Colonic mucosa (tissue), 4 donors: ENCODE results near the gene DPP7. TPM values are rescaled to one million over a fixed set of nuclear protein-coding genes. Genes with fewer than 3 reads are reported as not detected.

Experiments used
- DNase-seq: peaks from one replicate; pipeline ENCODE4 v3.0.0-alpha.2; 2020
- H3K27ac ChIP-seq: fragments of 200-600 bp; one replicate; pipeline ENCODE4 v1.8.0; 2021
- H3K27me3 ChIP-seq: fragments of 200-600 bp; one replicate; pipeline ENCODE4 v1.8.0; 2021
- H3K36me3 ChIP-seq: fragments of 200-600 bp; one replicate; pipeline ENCODE4 v1.8.0; 2021
- H3K4me1 ChIP-seq: fragments of 200-600 bp; one replicate; pipeline ENCODE4 v1.8.0; 2021; ENCODE audit warnings: mild to moderate bottlenecking
- H3K4me3 ChIP-seq: fragments of 200-600 bp; one replicate; pipeline ENCODE4 v1.8.0; 2021
- H3K9ac ChIP-seq, 2 donors: one replicate each; pipeline ENCODE4 v1.7.0; 2013; ENCODE audit warnings: control low read depth in 2 of 2, low read depth in 2 of 2, low read length in 2 of 2
- H3K9me3 ChIP-seq: fragments of 200-600 bp; one replicate; pipeline ENCODE4 v1.8.0; 2021
- intact Hi-C: fragments of 100-400 bp; cut with DNase I; formaldehyde crosslinking; loops from one replicate; pipeline ENCODE4 v1.14.1; 2022
- total RNA-seq, 2 donors: library from RNA; stranded (reverse); fragmentation: NEBNext Ultra II Directional in 1 of 2; extraction: Animal tissue kit (Norgen Biotek cat#: 25700) in 1 of 2; gene quantifications; one replicate each; pipeline ENCODE4 v1.2.1, GENCODE V29; 2021
- TF ChIP-seq, protein P1 (sequence below): fragments of 200-600 bp; IDR thresholded peaks from one replicate; pipeline ENCODE4 v1.8.0; 2022; ENCODE audit warnings: antibody characterized with exemption, mild to moderate bottlenecking
- donor health status: healthy.
- donor health status: DM: no; HTN: no; CAD: no.
- donor health status: DM: no; HTN: no; CAD: no.

DPP7 gene
- total RNA-seq, 2 donors from 2014 or later = 46.2 to 52.5 TPM

DNA sequence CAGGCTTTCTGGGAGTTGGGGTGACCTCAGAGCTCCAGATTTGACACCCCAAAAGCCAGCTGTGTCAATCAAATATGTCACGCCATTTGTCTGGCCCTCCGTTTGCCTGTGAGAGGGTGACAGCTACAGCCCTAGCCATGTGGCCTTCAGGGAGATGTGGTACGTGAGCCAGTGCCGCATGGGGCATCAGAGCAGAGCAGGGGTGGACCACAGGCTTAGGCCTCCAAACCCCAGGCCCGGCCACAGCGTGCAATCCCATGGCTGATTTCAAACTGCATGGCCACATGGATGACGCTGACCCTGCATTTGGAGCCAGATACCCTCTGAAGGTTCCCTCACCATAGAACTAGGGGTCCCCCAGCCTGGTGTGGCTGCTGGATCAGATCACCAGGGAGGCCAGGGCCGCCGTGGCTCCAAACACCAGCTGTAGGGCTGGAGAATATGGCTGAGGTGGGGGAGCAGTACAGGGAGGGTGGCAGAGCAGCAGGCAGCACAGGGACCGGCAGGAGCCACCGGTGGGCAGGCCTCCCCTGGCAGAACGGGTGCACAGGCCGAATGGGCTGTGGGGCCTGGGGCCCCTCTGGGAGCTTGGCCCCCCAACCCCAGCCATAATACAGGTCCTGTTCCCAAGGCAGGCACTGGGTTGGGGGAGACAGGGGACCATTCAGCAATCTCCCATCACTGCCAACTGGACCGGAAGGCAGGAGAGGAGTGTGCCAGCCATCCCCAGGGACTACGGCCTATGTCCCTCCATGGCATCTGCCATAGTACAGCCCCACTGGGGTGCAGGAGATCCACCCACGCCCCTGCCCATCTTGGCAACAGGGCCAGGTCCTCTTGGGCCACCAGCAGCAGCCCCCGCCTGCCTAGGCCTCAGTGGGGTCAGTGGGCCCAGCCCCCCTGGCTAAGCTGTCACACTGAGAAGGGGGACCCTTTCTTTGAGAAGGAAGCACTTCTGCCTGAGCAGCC lies 45.7 kb downstream of the DPP7 start:
- Histone ChIP-seq H3K27ac (no peak overlapping the region), H3K4me1 (peaks cover 20% of the 10 kb centered on the region), H3K9ac (peak overlapping the region; percentile 35 to 54), H3K4me3 (peak overlapping the region; percentile 41), H3K27me3 (no peaks in the 10 kb centered on the region), H3K9me3 (no peaks in the 10 kb centered on the region), H3K36me3 (no peaks in the 10 kb centered on the region)
- TF ChIP-seq, protein P1, sequence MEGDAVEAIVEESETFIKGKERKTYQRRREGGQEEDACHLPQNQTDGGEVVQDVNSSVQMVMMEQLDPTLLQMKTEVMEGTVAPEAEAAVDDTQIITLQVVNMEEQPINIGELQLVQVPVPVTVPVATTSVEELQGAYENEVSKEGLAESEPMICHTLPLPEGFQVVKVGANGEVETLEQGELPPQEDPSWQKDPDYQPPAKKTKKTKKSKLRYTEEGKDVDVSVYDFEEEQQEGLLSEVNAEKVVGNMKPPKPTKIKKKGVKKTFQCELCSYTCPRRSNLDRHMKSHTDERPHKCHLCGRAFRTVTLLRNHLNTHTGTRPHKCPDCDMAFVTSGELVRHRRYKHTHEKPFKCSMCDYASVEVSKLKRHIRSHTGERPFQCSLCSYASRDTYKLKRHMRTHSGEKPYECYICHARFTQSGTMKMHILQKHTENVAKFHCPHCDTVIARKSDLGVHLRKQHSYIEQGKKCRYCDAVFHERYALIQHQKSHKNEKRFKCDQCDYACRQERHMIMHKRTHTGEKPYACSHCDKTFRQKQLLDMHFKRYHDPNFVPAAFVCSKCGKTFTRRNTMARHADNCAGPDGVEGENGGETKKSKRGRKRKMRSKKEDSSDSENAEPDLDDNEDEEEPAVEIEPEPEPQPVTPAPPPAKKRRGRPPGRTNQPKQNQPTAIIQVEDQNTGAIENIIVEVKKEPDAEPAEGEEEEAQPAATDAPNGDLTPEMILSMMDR = no peak
- no peak for DNase-seq
- intact Hi-C loops = no loop called here

DNA sequence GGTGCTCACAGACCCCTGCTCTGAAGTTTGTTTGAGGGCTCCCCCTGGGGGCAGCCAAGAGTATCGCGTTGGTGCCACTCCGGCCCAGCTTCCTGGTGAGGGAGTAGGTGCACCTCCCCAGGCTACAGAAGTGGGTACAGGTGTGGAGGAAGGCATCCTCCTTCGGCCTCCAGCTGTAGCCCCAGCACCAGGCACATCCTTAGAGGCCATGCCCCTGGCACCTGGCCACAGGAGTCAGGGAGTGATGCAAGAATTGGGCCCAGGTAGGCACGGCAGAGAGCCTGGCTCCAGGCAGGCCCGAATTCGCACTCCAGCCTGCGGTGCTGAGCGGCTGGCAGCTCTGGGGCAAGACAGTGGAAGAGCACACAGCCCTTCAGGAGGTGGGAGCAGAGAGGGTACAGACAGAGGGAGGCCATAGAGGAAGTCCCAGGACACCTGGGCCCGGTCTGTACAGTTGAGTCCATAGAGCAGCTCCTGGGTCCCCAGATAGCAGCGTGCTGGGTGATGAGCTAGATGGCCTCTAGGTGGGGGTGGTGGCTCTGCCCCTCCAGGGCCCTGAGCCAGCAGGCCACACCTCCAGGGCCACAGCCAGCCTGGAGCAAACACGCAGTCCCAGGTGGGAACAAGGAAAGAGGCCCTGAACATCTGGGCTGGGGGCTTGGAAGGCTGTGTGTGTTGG lies 46.5 kb downstream of the DPP7 start:
- H3K27ac ChIP-seq = peak overlapping the region; percentile 53
- H3K4me1 ChIP-seq = peaks cover 20% of the 10 kb centered on the region
- H3K27me3 ChIP-seq = no peaks in the 10 kb centered on the region
- DNase-seq = peak; percentile 88
- intact Hi-C loops = loop anchor here (2.0 kb wide), 1 partner anchor 19 kb away; no protein-coding TSS in a partner anchor
- no peak overlapping the region for H3K4me3 ChIP-seq
- peak overlapping the region in 1 of 2 donors; percentile 54 for H3K9ac ChIP-seq
- TF ChIP-seq, protein P1 = peak; percentile 89
- no peaks in the 10 kb centered on the region for H3K9me3 ChIP-seq
- H3K36me3 ChIP-seq = no peaks in the 10 kb centered on the region

DNA sequence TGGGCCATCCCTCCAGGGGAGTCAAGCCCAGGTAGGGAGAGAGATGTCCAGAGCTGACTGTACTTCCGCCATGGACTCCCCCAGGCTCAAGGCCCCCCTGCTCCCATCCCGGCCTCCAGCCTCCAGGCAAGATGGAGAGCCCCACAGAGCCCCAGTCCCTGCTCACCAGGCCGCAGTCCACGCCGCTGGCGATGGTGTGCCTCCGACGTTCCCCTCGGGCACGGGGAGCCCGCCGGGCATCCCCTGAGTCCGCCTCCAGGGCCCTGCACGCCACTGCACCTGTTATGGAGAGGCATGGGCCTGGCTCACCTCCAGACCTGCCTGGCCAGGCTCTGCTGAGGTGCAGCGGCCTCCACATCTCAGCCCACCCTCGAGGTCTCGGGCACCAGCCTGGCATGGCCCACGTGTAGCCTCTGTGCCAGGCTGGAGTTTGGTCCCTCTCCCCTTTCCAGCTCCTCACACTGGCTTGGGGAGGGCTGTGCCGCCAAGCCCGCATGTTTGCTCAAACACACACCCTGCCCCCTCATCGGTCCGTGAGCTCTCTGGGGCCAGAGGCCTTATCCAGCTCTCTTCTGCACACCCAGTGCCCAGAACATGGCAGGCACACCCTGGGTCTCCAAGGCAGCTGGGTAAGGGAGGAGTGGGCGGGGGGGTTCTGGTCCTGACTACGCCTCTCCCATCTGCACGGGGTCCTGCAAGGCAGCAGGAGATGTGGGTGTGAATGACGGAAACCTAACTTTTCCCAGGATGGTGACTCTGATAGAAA lies 48.3 kb downstream of the DPP7 start:
- TF ChIP-seq, protein P1 = no peak
- Histone ChIP-seq H3K36me3 (no peaks in the 10 kb centered on the region), H3K27me3 (no peaks in the 10 kb centered on the region), H3K27ac (no peak overlapping the region), H3K9ac (no peak overlapping the region), H3K4me3 (no peak overlapping the region), H3K9me3 (no peaks in the 10 kb centered on the region), H3K4me1 (peaks cover 20% of the 10 kb centered on the region)
- no peak for DNase-seq
- intact Hi-C loops = loop anchor here (2.0 kb wide), 1 partner anchor 17 kb away; no protein-coding TSS in a partner anchor

DNA sequence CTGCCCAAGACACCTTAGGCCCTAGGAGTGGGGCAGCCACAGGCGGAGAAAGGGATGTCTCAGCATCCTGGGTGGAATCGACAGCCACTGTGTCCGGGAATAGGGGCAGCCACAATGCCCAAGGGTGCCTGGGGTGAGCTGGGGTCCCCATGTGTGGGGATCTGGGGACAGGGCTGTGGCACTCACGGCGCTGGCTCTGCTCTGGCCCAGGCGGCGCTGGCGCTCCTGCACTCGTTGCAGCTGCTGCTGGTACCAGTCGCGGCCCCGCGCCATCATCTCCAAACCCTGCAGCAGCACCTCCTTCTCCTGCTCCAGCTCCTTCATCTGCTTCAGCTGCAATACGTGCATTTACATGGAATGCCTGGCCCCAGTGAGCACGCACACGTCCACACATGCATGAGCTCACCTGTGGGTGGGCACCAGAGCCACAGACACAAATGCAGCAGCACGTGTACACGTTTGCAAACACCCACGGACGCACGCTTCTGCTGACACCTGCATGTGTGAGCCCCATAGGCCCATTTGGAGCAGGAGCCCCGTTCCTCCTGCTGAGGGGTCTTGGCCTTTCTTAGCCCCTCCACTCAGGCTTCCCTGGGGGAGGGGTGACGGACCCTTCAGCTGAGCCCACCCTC lies 49.1 kb downstream of the DPP7 start:
- TF ChIP-seq, protein P1 = no peak
- intact Hi-C loops = no loop called here
- Histone ChIP-seq H3K9me3 (no peaks in the 10 kb centered on the region), H3K27ac (no peak overlapping the region), H3K4me1 (peaks cover 14% of the 10 kb centered on the region), H3K36me3 (no peaks in the 10 kb centered on the region), H3K9ac (no peak overlapping the region), H3K4me3 (no peak overlapping the region), H3K27me3 (no peaks in the 10 kb centered on the region)
- DNase-seq = no peak

DNA sequence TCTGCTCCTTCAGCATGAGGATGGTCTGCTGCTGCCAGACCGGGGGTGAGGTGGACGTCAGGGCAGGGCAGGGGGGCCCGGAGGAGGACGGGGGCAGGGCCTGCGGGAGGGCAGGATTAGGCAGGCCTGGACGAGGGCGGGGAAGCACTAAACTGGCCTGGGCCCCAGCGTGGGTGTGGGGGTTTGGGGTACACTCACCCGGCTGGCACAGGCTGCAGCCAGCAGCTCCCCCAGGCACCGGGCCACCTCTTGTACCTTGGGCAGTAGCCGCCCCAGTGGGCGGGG lies 49.7 kb downstream of the DPP7 start:
- peaks cover 14% of the 10 kb centered on the region for H3K4me1 ChIP-seq
- H3K4me3 ChIP-seq = no peak overlapping the region
- no peaks in the 10 kb centered on the region for H3K27me3 ChIP-seq
- no peaks in the 10 kb centered on the region for H3K36me3 ChIP-seq
- TF ChIP-seq, protein P1 = no peak
- H3K27ac ChIP-seq = no peak overlapping the region
- H3K9ac ChIP-seq = no peak overlapping the region
- intact Hi-C loops = no loop called here
- no peak for DNase-seq
- no peaks in the 10 kb centered on the region for H3K9me3 ChIP-seq
